SU-DHL-6 (cell line): Measurements from ENCODE around the gene FBXL20.

Source experiments
- H2AFZ ChIP-seq: fragments of 200-600 bp; sonication (generic); 2 replicates; pipeline ENCODE4 v1.6.1; 2014; ENCODE audit warnings: low read depth, mild to moderate bottlenecking, moderate library complexity, mixed read lengths, antibody characterized with exemption, low read length; ENCODE audit not compliant: severe bottlenecking
- H3F3A ChIP-seq: fragments of 200-600 bp; shearing (Covaris generic); 2 replicates; pipeline ENCODE4 v1.6.0; 2016; ENCODE audit warnings: antibody characterized with exemption, mild to moderate bottlenecking; ENCODE audit not compliant: insufficient read depth
- H3K27ac ChIP-seq: fragments of 200-600 bp; sonication (generic); 2 replicates; pipeline ENCODE4 v1.5.1; 2016; ENCODE audit warnings: low read depth, mild to moderate bottlenecking, low read length, moderate library complexity, mixed read lengths
- H3K27me3 ChIP-seq: fragments of 200-600 bp; sonication (generic), shearing (Covaris generic); 2 replicates; pipeline ENCODE4 v1.6.0; 2014; ENCODE audit warnings: mild to moderate bottlenecking, low read length
- H3K36me3 ChIP-seq: fragments of 200-600 bp; sonication (generic); 2 replicates; pipeline ENCODE4 v1.6.1; 2014; ENCODE audit warnings: mild to moderate bottlenecking, low read length, mixed read lengths
- H3K4me2 ChIP-seq: fragments of 300-600, 200-600 bp; shearing (Covaris generic), sonication (generic); 2 replicates; pipeline ENCODE4 v1.6.0; 2014; ENCODE audit warnings: low read length, low read depth, mild to moderate bottlenecking; ENCODE audit not compliant: poor library complexity, severe bottlenecking
- H3K4me3 ChIP-seq: fragments of 200-600 bp; sonication (generic); 2 replicates; pipeline ENCODE4 v1.5.1; 2014; ENCODE audit warnings: antibody characterized with exemption, low read length, mild to moderate bottlenecking, mixed read lengths; ENCODE audit not compliant: insufficient read depth, poor library complexity, severe bottlenecking
- H3K79me2 ChIP-seq: fragments of 200-600 bp; sonication (generic); 2 replicates; pipeline ENCODE4 v1.6.1; 2014; ENCODE audit warnings: mild to moderate bottlenecking, low read length, moderate library complexity; ENCODE audit not compliant: insufficient read depth
- H3K9ac ChIP-seq: fragments of 200-600 bp; sonication (generic); 2 replicates; pipeline ENCODE4 v1.7.0; 2014; ENCODE audit warnings: mild to moderate bottlenecking, low read length
- H3K9me2 ChIP-seq: fragments of 200-600 bp; sonication (generic); replicated peaks from 2 replicates; pipeline ENCODE4 v1.6.1; 2014; ENCODE audit warnings: low read length; ENCODE audit not compliant: insufficient read depth
- H3K9me3 ChIP-seq: fragments of 200-600 bp; sonication (generic); 2 replicates; pipeline ENCODE4 v1.6.1; 2014; ENCODE audit warnings: low read length, mixed read lengths; ENCODE audit not compliant: insufficient read depth
- H4K20me1 ChIP-seq: fragments of 200-600 bp; sonication (generic); 2 replicates; pipeline ENCODE4 v1.6.1; 2014; ENCODE audit warnings: low read depth, mild to moderate bottlenecking, antibody characterized with exemption, low read length, moderate library complexity, mixed read lengths
- EZH2phosphoT487 ChIP-seq: fragments of 200-600 bp; sonication (generic), shearing (Covaris generic); conservative IDR thresholded peaks from 2 replicates; pipeline ENCODE4 v1.6.1; 2018; ENCODE audit warnings: mild to moderate bottlenecking, antibody characterized with exemption, low read length, moderate library complexity, mixed read lengths
- TF ChIP-seq, protein P1 (sequence below): fragments of 200-600 bp; sonication (generic); IDR thresholded peaks from one replicate; pipeline ENCODE4 v1.5.1; 2017; ENCODE audit warnings: antibody characterized with exemption, mild to moderate bottlenecking, low read length, moderate library complexity; ENCODE audit not compliant: insufficient read depth, poor library complexity, severe bottlenecking

Gene FBXL20

DNA sequence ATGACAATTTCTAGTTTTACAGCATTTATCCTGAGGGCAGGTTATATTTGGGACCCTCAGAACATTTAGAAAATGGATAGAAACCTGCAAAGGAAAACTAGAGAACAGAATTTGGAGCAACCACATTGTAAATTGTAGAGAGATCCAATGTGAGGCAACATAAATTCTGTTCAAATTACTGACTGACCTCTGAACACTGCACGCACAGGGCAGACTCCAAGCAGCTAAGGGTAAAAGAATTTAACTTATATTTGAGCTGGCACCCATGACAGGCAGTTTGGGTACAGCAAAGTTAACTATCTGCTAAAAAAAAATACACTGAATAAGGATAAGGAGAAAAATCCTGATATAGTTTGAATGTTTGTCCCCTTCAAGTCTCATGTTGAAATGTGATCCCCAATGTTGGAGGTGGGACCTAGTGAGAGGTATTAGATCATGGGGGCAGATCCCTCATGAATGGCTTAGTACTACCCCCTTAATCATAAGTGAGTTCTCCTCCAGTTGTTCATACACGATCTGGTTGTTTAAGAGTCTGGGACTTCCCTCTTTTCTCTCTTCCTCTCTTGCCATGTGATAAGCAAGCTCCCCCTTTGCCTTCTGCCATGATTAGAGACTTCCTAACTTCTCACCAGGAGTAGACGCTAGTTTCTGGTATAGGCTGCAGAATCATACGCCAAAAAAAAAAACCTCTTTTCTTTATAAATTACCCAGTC lies 75.7 kb downstream of the FBXL20 start:
- Histone ChIP-seq H3K27ac (no peak overlapping the region), H3K9me3 (no peaks in the 10 kb centered on the region), H3K9ac (no peak overlapping the region), H3K4me3 (no peak overlapping the region), H3K36me3 (no peaks in the 10 kb centered on the region), H3K27me3 (no peaks in the 10 kb centered on the region), H3F3A (no peaks in the 10 kb centered on the region), H4K20me1 (no peaks in the 10 kb centered on the region), H3K79me2 (no peaks in the 10 kb centered on the region), H3K9me2 (no peaks in the 10 kb centered on the region), H3K4me2 (no peak overlapping the region), H2AFZ (no peak overlapping the region)
- no peak for TF ChIP-seq EZH2phosphoT487
- TF ChIP-seq, protein P1, sequence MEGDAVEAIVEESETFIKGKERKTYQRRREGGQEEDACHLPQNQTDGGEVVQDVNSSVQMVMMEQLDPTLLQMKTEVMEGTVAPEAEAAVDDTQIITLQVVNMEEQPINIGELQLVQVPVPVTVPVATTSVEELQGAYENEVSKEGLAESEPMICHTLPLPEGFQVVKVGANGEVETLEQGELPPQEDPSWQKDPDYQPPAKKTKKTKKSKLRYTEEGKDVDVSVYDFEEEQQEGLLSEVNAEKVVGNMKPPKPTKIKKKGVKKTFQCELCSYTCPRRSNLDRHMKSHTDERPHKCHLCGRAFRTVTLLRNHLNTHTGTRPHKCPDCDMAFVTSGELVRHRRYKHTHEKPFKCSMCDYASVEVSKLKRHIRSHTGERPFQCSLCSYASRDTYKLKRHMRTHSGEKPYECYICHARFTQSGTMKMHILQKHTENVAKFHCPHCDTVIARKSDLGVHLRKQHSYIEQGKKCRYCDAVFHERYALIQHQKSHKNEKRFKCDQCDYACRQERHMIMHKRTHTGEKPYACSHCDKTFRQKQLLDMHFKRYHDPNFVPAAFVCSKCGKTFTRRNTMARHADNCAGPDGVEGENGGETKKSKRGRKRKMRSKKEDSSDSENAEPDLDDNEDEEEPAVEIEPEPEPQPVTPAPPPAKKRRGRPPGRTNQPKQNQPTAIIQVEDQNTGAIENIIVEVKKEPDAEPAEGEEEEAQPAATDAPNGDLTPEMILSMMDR = no peak

- no peak overlapping the region for H3K27ac ChIP-seq
- H3K9ac ChIP-seq = no peak overlapping the region
- no peaks in the 10 kb centered on the region for H3K9me2 ChIP-seq
- no peaks in the 10 kb centered on the region for H3K27me3 ChIP-seq
- TF ChIP-seq, protein P1 = no peak
- no peak for TF ChIP-seq EZH2phosphoT487
- H3K79me2 ChIP-seq = no peaks in the 10 kb centered on the region
- no peak overlapping the region for H2AFZ ChIP-seq
- H3F3A ChIP-seq = no peaks in the 10 kb centered on the region
- H3K4me2 ChIP-seq = no peak overlapping the region
- H3K9me3 ChIP-seq = no peaks in the 10 kb centered on the region
- no peaks in the 10 kb centered on the region for H3K36me3 ChIP-seq
- no peak overlapping the region for H3K4me3 ChIP-seq
- no peaks in the 10 kb centered on the region for H4K20me1 ChIP-seq
Observed at GRCh38 chr17:39318636-39319035, 82.8 kb downstream of the FBXL20 start.

DNA sequence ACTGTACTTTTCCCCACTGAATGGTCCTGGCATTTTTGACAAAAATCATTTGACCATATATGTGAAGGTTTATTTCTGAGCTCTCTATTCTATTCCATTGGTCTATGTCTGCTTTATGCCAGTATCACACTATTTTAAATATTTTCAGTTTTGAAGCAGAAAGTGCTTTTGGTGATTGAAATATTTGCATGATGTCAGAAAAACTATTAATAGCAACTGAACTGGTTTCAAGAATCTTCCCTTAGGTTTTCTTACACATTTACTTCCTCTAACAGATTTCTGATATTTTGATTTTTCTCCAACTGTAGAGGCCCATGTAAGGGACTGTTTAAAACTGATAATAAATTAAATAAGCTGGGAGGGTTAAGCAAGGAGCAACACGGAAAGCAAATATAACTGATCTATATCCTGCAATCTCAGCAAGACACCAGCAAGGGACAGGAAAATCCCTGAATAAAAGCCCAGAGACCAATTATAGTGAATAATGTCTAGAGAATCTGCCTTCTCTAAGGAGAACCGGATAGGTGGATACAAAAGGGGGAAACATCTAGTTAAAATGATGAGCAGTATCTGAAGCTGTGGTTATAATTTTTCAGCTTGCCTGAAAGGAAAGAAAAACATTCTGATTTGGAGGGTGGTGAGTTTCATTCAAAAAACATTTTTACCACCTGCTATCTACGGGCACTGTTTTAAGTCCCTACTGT lies 94.8 kb downstream of the FBXL20 start:
- Histone ChIP-seq H3K9me3 (no peaks in the 10 kb centered on the region), H3K9ac (no peak overlapping the region), H3K79me2 (no peaks in the 10 kb centered on the region), H2AFZ (no peak overlapping the region), H3F3A (no peaks in the 10 kb centered on the region), H3K4me3 (no peak overlapping the region), H3K36me3 (no peaks in the 10 kb centered on the region), H4K20me1 (no peaks in the 10 kb centered on the region), H3K27ac (no peak overlapping the region), H3K4me2 (no peak overlapping the region), H3K9me2 (no peaks in the 10 kb centered on the region), H3K27me3 (no peaks in the 10 kb centered on the region)
- TF ChIP-seq, protein P1 = no peak
- no peak for TF ChIP-seq EZH2phosphoT487
